Endothelial cell (in vitro differentiated cells): Measurements from ENCODE around the gene TOP3B. TPM values are rescaled to one million over a fixed set of nuclear protein-coding genes. Genes with fewer than 3 reads are reported as not detected.
A peak's percentile ranks its signal among the peaks of the same experiment; 100 is the strongest.

ENCODE experiments used
- DNase-seq: peaks from one replicate; pipeline ENCODE4 v3.0.0; 2021; ENCODE audit warnings: low spot score
- H3K27ac Mint-ChIP-seq: one replicate; pipeline ENCODE4 v1.8.0; 2021; ENCODE audit warnings: mixed read lengths, inconsistent platforms; ENCODE audit not compliant: unreplicated experiment
- H3K27me3 Mint-ChIP-seq: one replicate; pipeline ENCODE4 v1.8.0; 2021; ENCODE audit warnings: mild to moderate bottlenecking, moderate library complexity, mixed read lengths, inconsistent platforms; ENCODE audit not compliant: unreplicated experiment
- H3K36me3 Mint-ChIP-seq: one replicate; pipeline ENCODE4 v1.8.0; 2021; ENCODE audit warnings: mild to moderate bottlenecking, low read depth, mixed read lengths, inconsistent platforms; ENCODE audit not compliant: unreplicated experiment
- H3K4me1 Mint-ChIP-seq: one replicate; pipeline ENCODE4 v1.8.0; 2021; ENCODE audit warnings: mild to moderate bottlenecking, mixed read lengths, inconsistent platforms; ENCODE audit not compliant: unreplicated experiment
- H3K4me3 Mint-ChIP-seq: one replicate; pipeline ENCODE4 v1.8.0; 2021; ENCODE audit warnings: mild to moderate bottlenecking, mixed read lengths, inconsistent platforms; ENCODE audit not compliant: unreplicated experiment
- H3K9me3 Mint-ChIP-seq: one replicate; pipeline ENCODE4 v1.8.0; 2021; ENCODE audit warnings: mixed read lengths, inconsistent platforms; ENCODE audit not compliant: unreplicated experiment
- CTCF ChIP-seq: fragments of 200-600 bp; sonication (generic); IDR thresholded peaks from one replicate; pipeline ENCODE4 v1.5.0; 2021; ENCODE audit warnings: antibody characterized with exemption; ENCODE audit not compliant: unreplicated experiment
- total RNA-seq: library from RNA; stranded (reverse); fragmentation: NEBNext Ultra II Directional; extraction: Animal tissue kit (Norgen Biotek cat#: 25700); gene quantifications from one replicate; pipeline ENCODE4 v1.2.1, GENCODE V29; 2021; ENCODE audit not compliant: unreplicated experiment

The TOP3B gene
- total RNA-seq, 1 donor from 2014 or later, result 55.6 TPM

GRCh38 chr22:21967693-21968271, 14.8 kb downstream of the TOP3B start:
- Mint-ChIP-seq H3K27ac (no peak overlapping the region), H3K4me3 (no peak overlapping the region), H3K36me3 (peaks cover 56% of the 10 kb centered on the region), H3K9me3 (no peaks in the 10 kb centered on the region), H3K27me3 (peaks cover 4% of the 10 kb centered on the region), H3K4me1 (peaks cover 3% of the 10 kb centered on the region)
- no peak for DNase-seq
- no peak for TF ChIP-seq CTCF

- no peak for TF ChIP-seq CTCF
- Mint-ChIP-seq H3K4me3 (peak overlapping the region; percentile 65), H3K4me1 (peaks cover 3% of the 10 kb centered on the region), H3K27ac (no peak overlapping the region), H3K27me3 (peaks cover 4% of the 10 kb centered on the region), H3K36me3 (peaks cover 59% of the 10 kb centered on the region), H3K9me3 (no peaks in the 10 kb centered on the region)
- DNase-seq, result no peak
Measured at GRCh38 chr22:21966643-21967516, 15.7 kb downstream of the TOP3B start.

- Mint-ChIP-seq H3K27ac (no peak overlapping the region), H3K27me3 (peaks cover 4% of the 10 kb centered on the region), H3K36me3 (peaks cover 50% of the 10 kb centered on the region), H3K9me3 (no peaks in the 10 kb centered on the region), H3K4me3 (no peak overlapping the region), H3K4me1 (peaks cover 3% of the 10 kb centered on the region)
- DNase-seq, result no peak
- TF ChIP-seq CTCF, result no peak
Measured at GRCh38 chr22:21965762-21966288, 16.8 kb downstream of the TOP3B start.

GRCh38 chr22:21964918-21965484, 17.6 kb downstream of the TOP3B start:
- H3K27me3 Mint-ChIP-seq, result peaks cover 4% of the 10 kb centered on the region
- no peak for TF ChIP-seq CTCF
- no peak for DNase-seq
- no peak overlapping the region for H3K27ac Mint-ChIP-seq
- H3K9me3 Mint-ChIP-seq, result no peaks in the 10 kb centered on the region
- H3K36me3 Mint-ChIP-seq, result peaks cover 46% of the 10 kb centered on the region
- peak overlapping the region; percentile 59 for H3K4me3 Mint-ChIP-seq
- H3K4me1 Mint-ChIP-seq, result no peaks in the 10 kb centered on the region
